ENCODE data around the gene LZTS3.

DNA sequence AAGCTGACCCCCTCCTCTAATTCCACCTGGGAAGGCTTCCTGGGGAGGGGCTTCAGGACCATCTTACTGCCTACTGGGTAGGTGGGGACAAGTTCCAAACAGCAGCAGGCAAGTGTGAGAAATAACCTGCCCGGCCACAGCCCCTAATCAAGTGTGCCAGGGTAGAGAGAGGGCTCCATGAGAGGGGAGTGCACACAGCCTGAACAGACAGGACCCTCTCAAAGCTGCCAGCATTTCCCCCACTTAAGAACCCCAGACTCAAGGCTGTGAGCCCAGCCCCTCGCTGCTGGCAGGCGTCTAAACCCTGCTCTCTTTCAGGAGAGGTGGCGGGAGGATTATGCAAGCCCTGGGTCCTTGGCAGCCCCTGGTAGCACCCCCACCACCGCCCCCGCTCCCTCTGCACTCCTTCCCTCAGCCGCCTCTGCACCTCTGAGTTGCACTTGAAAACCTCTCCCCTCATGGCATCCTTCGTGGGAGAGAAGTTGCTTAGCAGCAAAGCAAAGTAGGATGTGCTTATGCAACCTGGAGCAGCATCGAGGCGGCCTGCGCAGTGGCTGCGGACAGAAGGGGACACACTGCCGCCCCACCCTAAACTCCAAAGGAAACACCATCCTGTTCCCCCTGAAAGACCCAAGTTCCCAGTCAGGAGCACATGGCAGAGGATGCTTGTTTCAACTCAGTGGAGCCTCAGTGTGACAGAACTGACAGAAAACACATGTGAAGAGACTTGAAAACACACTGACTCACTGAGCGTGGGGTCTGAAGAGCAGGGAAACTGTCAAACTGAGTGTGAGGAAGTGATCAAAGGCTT lies 20.7 kb upstream of the LZTS3 start:
- TF ChIP-seq, protein P1, sequence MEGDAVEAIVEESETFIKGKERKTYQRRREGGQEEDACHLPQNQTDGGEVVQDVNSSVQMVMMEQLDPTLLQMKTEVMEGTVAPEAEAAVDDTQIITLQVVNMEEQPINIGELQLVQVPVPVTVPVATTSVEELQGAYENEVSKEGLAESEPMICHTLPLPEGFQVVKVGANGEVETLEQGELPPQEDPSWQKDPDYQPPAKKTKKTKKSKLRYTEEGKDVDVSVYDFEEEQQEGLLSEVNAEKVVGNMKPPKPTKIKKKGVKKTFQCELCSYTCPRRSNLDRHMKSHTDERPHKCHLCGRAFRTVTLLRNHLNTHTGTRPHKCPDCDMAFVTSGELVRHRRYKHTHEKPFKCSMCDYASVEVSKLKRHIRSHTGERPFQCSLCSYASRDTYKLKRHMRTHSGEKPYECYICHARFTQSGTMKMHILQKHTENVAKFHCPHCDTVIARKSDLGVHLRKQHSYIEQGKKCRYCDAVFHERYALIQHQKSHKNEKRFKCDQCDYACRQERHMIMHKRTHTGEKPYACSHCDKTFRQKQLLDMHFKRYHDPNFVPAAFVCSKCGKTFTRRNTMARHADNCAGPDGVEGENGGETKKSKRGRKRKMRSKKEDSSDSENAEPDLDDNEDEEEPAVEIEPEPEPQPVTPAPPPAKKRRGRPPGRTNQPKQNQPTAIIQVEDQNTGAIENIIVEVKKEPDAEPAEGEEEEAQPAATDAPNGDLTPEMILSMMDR (conservative IDR thresholded peaks at IDR 0.05; ENCODE audit: low read depth, low read length) = no peak
- TF ChIP-seq EZH2 (IDR thresholded peaks at IDR 0.05; ENCODE audit: borderline replicate concordance, low read depth, low read length, poor library complexity, severe bottlenecking) = no peak

Data from A673 (cell line).